Thymus (tissue), 11 donors: ENCODE results near the gene PODXL. TPM values are rescaled to one million over a fixed set of nuclear protein-coding genes. Genes with fewer than 3 reads are reported as not detected.

Experiments
- DNase-seq, 9 donors: peaks; one replicate each; pipeline ENCODE4 v3.0.0-alpha.2; 2013; ENCODE audit warnings: low spot score in 9 of 9, low read depth in 6 of 9, missing footprints in 1 of 9
- H3K27ac ChIP-seq, 2 donors: one replicate each; pipeline ENCODE4 v1.5.1; 2013; ENCODE audit warnings: control low read depth in 1 of 2, low read depth in 1 of 2, low read length in 1 of 2, mild to moderate bottlenecking in 1 of 2, moderate library complexity in 1 of 2
- H3K27me3 ChIP-seq, 2 donors: one replicate each; pipeline ENCODE4 v1.5.1; 2013; ENCODE audit warnings: low read length in 1 of 2; ENCODE audit not compliant: control insufficient read depth in 2 of 2, insufficient read depth in 1 of 2
- H3K36me3 ChIP-seq, 2 donors: one replicate each; pipeline ENCODE4 v1.5.1; 2013; ENCODE audit warnings: low read length in 1 of 2, mild to moderate bottlenecking in 1 of 2, moderate library complexity in 1 of 2; ENCODE audit not compliant: control insufficient read depth in 2 of 2, insufficient read depth in 2 of 2
- H3K4me1 ChIP-seq, 2 donors: one replicate each; pipeline ENCODE4 v1.5.1; 2013; ENCODE audit warnings: low read length in 2 of 2; ENCODE audit not compliant: control insufficient read depth in 2 of 2, insufficient read depth in 2 of 2
- H3K4me3 ChIP-seq, 2 donors: one replicate each; pipeline ENCODE4 v1.5.1; 2013; ENCODE audit warnings: low read length in 2 of 2, control low read depth in 1 of 2, mild to moderate bottlenecking in 1 of 2
- H3K9me3 ChIP-seq, 2 donors: one replicate each; pipeline ENCODE4 v1.5.1; 2013; ENCODE audit warnings: low read length in 1 of 2, mild to moderate bottlenecking in 1 of 2; ENCODE audit not compliant: control insufficient read depth in 2 of 2, insufficient read depth in 1 of 2
- WGBS: extraction: QIAGEN DNeasy Blood & Tissue Kit; methylation state at CpG from one replicate; pipeline ENCODE4 v1.1.7; 2013; 5-methylcytosine and 5-hydroxymethylcytosine counted together
- polyA plus RNA-seq: library from polyadenylated mRNA; stranded (reverse); fragments of 200-250 nt; gene quantifications from one replicate; pipeline ENCODE4 v1.2.3, GENCODE V29; 2013
- total RNA-seq: library from RNA; stranded (reverse); fragments of 120-200 nt; gene quantifications from one replicate; pipeline ENCODE4 v1.2.4, GENCODE V29; 2013
- donor health status: healthy.

The PODXL gene
- total and polyA plus RNA-seq, 2 donors = 3.4 to 4.1 TPM

GRCh38 chr7:131533566-131534561 is 22.6 kb downstream of the PODXL start:
- Histone ChIP-seq H3K9me3 (peaks cover 0 to 1% of the 10 kb centered on the region in 2 donors), H3K4me1 (no peaks in the 10 kb centered on the region), H3K36me3 (no peaks in the 10 kb centered on the region), H3K4me3 (no peak overlapping the region), H3K27ac (no peak overlapping the region), H3K27me3 (no peaks in the 10 kb centered on the region)
- WGBS = 90% methylated on average over 15 of the region's 15 CpGs
- no peak for DNase-seq

GRCh38 chr7:131533151-131533559 is 23.3 kb downstream of the PODXL start:
- no peak overlapping the region for H3K4me3 ChIP-seq
- DNase-seq = no peak
- no peaks in the 10 kb centered on the region for H3K36me3 ChIP-seq
- WGBS = 95% methylated on average over 9 of the region's 9 CpGs
- H3K9me3 ChIP-seq = peaks cover 0 to 1% of the 10 kb centered on the region in 2 donors
- H3K27ac ChIP-seq = no peak overlapping the region
- no peaks in the 10 kb centered on the region for H3K4me1 ChIP-seq
- no peaks in the 10 kb centered on the region for H3K27me3 ChIP-seq

DNA sequence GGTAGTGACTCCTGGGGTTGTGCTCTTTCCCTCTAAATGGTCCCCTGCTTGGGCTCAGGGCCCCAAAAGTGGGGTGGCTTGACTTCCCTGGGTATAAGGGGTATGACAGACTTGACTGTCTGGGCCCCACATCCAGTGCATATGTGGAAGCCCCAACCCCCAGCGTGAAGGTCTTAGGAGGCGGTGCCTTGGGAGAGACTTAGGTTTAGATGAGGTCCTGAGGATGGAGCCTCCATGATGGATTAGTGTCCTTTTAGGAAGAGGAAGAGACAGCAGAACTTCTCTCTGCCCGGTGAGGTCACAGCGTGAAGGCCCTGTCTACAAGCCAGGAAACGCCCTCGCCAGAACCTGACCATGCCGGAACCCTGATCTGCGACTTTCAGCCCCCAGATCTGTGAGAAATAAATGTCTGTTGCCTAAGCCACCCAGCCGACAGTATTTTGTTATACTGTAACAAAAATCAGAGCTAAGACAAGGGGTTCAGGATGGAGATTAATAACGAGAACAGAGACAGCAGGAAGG is 23.8 kb downstream of the PODXL start:
- Histone ChIP-seq H3K27me3 (no peaks in the 10 kb centered on the region), H3K27ac (no peak overlapping the region), H3K9me3 (peaks cover 0 to 1% of the 10 kb centered on the region in 2 donors), H3K4me3 (no peak overlapping the region), H3K4me1 (no peaks in the 10 kb centered on the region), H3K36me3 (no peaks in the 10 kb centered on the region)
- no peak for DNase-seq
- WGBS = 93% methylated on average over 10 of the region's 10 CpGs

DNA sequence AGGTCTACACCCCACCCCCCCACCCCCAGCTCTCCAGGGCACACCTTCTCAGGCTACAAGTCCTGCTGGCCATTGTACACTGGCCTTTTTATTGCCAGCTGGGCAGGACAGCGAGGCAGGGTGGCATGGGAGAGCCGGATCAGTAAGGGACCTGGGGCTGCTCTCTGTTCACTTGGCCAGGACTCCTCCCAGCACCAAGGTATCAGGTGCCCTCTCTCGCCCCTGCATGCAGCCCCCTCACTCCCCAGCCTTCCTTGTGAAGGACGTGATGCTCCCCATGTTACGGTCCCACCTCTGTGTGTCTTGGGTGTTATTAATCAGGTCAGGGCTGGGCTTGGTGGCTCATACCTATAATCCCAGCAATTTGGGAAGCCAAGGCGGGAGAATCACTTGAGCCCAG is 26.3 kb downstream of the PODXL start:
- no peak for DNase-seq
- H3K36me3 ChIP-seq = no peaks in the 10 kb centered on the region
- no peaks in the 10 kb centered on the region for H3K27me3 ChIP-seq
- no peaks in the 10 kb centered on the region for H3K9me3 ChIP-seq
- no peak overlapping the region for H3K4me3 ChIP-seq
- H3K4me1 ChIP-seq = no peaks in the 10 kb centered on the region
- H3K27ac ChIP-seq = no peak overlapping the region
- 95% methylated on average over 6 of the region's 6 CpGs for WGBS

GRCh38 chr7:131529617-131530016 is 26.8 kb downstream of the PODXL start:
- Histone ChIP-seq H3K4me3 (no peak overlapping the region), H3K4me1 (no peaks in the 10 kb centered on the region), H3K36me3 (no peaks in the 10 kb centered on the region), H3K27ac (no peak overlapping the region), H3K27me3 (no peaks in the 10 kb centered on the region), H3K9me3 (no peaks in the 10 kb centered on the region)
- WGBS = 92% methylated on average over 11 of the region's 11 CpGs
- no peak for DNase-seq

GRCh38 chr7:131529179-131529578 is 27.2 kb downstream of the PODXL start:
- DNase-seq = no peak
- no peaks in the 10 kb centered on the region for H3K36me3 ChIP-seq
- no peaks in the 10 kb centered on the region for H3K9me3 ChIP-seq
- H3K27ac ChIP-seq = no peak overlapping the region
- WGBS = 76% methylated on average over 3 of the region's 3 CpGs
- no peaks in the 10 kb centered on the region for H3K27me3 ChIP-seq
- no peaks in the 10 kb centered on the region for H3K4me1 ChIP-seq
- no peak overlapping the region for H3K4me3 ChIP-seq

- Histone ChIP-seq H3K27ac (no peak overlapping the region), H3K4me1 (peaks cover 2% of the 10 kb centered on the region in 2 donors), H3K4me3 (no peak overlapping the region), H3K9me3 (no peaks in the 10 kb centered on the region), H3K36me3 (no peaks in the 10 kb centered on the region), H3K27me3 (no peaks in the 10 kb centered on the region)
- no peak for DNase-seq
- WGBS = 33% methylated on average over 4 of the region's 4 CpGs
These were observed 29.0 kb downstream of the PODXL start for GRCh38 chr7:131527456-131527855.

DNA sequence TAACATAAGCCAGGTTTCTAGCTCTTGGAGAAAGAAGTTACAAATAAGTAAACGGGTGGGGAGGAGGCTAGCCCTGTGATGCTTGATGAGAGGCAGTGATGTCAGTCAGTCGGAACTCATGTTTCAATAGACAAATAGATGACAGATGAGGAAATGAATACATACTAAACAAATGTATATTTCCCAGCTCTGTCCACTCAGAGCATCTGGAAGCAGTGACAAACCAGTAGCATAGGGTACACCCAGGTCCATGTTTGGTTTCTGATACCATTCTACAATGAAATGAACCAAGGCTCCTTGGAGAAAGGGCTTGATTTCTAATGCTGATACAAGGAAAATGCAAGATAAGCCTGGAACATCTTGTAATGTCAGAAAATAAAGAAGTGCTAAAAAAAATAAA is 30.6 kb downstream of the PODXL start:
- no peak overlapping the region for H3K27ac ChIP-seq
- no peak for DNase-seq
- H3K4me1 ChIP-seq = peaks cover 3 to 5% of the 10 kb centered on the region in 2 donors
- no peak overlapping the region for H3K4me3 ChIP-seq
- no peaks in the 10 kb centered on the region for H3K36me3 ChIP-seq
- 94% methylated on average over 2 of the region's 2 CpGs for WGBS
- no peaks in the 10 kb centered on the region for H3K9me3 ChIP-seq
- no peaks in the 10 kb centered on the region for H3K27me3 ChIP-seq

DNA sequence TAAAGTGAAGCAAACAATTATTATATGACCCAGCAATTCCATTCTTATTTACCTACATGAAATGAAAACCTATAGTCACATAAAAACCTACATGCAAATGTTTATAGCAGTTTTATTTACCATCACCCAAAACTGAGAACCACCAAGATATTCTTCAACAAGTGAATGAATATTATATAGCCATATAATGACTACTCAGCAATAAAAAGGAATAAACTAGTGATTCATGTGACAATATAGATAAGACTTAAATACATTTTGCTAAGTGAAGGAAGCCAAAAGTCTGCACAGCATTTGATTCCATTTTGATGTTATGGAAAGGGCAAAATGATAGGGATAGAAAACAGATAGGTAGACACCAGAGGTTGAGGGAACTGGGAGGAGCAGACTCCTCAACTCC is 31.7 kb downstream of the PODXL start:
- H3K4me1 ChIP-seq = peaks cover 3 to 5% of the 10 kb centered on the region in 2 donors
- no peak overlapping the region for H3K4me3 ChIP-seq
- DNase-seq = no peak
- H3K36me3 ChIP-seq = no peaks in the 10 kb centered on the region
- no peaks in the 10 kb centered on the region for H3K9me3 ChIP-seq
- H3K27ac ChIP-seq = no peak overlapping the region
- no peaks in the 10 kb centered on the region for H3K27me3 ChIP-seq
